Measurements from ENCODE around the gene PIGN. TPM values are rescaled to one million over a fixed set of nuclear protein-coding genes. Genes with fewer than 3 reads are reported as not detected.

PIGN gene
- total RNA-seq, 2 experiments from 2014 or later = 29.0 to 29.4 TPM

DNA sequence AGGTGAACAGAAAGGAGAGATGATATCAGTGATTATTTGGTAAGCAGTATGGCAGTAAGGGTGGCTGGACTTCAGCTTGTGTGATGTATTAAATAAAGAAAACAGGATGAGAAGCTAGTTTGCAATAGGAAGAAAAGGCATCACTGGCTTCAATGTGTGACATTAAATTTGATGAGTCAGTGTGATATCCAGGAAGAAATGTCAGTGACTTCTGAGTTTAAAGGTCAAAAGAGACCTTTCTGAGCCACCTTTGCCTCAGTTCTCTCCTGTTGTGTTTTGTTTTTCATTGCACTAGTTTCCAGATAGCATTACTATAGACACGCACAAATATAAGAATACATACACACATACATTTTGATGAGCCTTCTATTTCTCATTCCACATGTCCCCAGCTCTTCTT is 105.6 kb downstream of the PIGN start:
- Mint-ChIP-seq H3K4me3 (no peak overlapping the region), H3K27me3 (no peaks in the 10 kb centered on the region), H3K36me3 (ENCODE audit: low read depth) (peaks cover 13% of the 10 kb centered on the region), H3K9me3 (ENCODE audit: low read depth) (no peaks in the 10 kb centered on the region), H3K4me1 (peaks cover 5% of the 10 kb centered on the region), H3K27ac (no peak overlapping the region)
- CTCF ChIA-PET = no interaction called here
- no peak for DNase-seq
- intact Hi-C loops (cut with DNase I, micrococcal nuclease) = no loop called here
- ATAC-seq = no peak
- POLR2A ChIA-PET = no interaction called here

DNA sequence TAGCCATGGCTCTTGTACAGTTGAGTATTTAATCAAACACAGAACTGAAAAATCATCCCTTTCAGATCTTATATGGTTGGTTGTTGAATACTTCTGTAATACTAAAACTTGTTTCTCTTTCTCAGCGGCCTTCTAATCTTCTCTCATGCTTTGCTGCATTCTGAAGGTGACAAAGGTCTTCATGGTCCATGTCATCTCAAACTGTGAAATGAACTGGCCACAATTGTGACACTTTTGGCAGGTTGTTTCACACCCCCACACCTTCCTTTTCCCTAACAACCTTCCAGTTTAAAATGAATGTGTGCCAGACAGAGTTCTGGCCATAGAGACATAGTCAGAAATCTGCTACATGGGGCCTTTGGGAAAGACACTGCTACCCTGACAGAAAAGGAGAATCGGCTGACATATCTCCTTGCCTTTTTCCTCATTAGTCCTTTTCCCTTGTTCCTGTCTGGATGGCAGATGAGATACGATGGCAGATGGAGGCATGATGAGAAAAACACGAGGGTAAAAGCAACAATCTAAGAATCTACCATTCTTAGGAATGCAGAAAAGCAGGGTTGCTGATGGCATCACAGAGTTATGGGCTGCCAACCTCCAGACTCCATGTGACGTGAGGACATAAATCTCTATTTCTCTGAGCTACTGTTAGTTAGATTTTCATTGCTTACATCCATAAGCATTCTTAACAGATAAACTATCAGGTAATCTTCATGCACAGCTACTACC is 106.5 kb downstream of the PIGN start:
- H3K27ac Mint-ChIP-seq = no peak overlapping the region
- ATAC-seq (no peak), DNase-seq (no peak)
- peaks cover 7% of the 10 kb centered on the region for H3K36me3 Mint-ChIP-seq (ENCODE audit: low read depth)
- no peaks in the 10 kb centered on the region for H3K9me3 Mint-ChIP-seq (ENCODE audit: low read depth)
- H3K4me3 Mint-ChIP-seq = no peak overlapping the region
- peaks cover 5% of the 10 kb centered on the region for H3K4me1 Mint-ChIP-seq
- intact Hi-C loops (cut with DNase I, micrococcal nuclease) = no loop called here
- ChIA-PET POLR2A (no interaction called here), CTCF (interaction anchor here (0.7 kb wide), 1 partner anchor 8 kb away, joined by 4 read pairs; no protein-coding TSS in a partner anchor)
- no peaks in the 10 kb centered on the region for H3K27me3 Mint-ChIP-seq

GRCh38 chr18:62073461-62074281 is 113.2 kb downstream of the PIGN start:
- intact Hi-C loops (cut with DNase I, micrococcal nuclease) = no loop called here
- H3K9me3 Mint-ChIP-seq (ENCODE audit: low read depth) = peaks cover 2% of the 10 kb centered on the region
- DNase-seq (no peak), ATAC-seq (no peak)
- POLR2A ChIA-PET = no interaction called here
- peaks cover 11% of the 10 kb centered on the region for H3K36me3 Mint-ChIP-seq (ENCODE audit: low read depth)
- H3K4me3 Mint-ChIP-seq = no peak overlapping the region
- H3K4me1 Mint-ChIP-seq = no peaks in the 10 kb centered on the region
- no peaks in the 10 kb centered on the region for H3K27me3 Mint-ChIP-seq
- H3K27ac Mint-ChIP-seq = no peak overlapping the region
- CTCF ChIA-PET = interaction anchor here (0.7 to 1.4 kb wide), 2 partner anchors 57 to 856 kb away, joined by 3 read pairs; no protein-coding TSS in a partner anchor

GRCh38 chr18:62072370-62072769 is 114.5 kb downstream of the PIGN start:
- DNase-seq = no peak
- Mint-ChIP-seq H3K9me3 (ENCODE audit: low read depth) (peaks cover 5% of the 10 kb centered on the region), H3K4me3 (no peak overlapping the region), H3K27ac (no peak overlapping the region), H3K4me1 (no peaks in the 10 kb centered on the region), H3K36me3 (ENCODE audit: low read depth) (peaks cover 22% of the 10 kb centered on the region), H3K27me3 (no peaks in the 10 kb centered on the region)
- no peak for ATAC-seq
- ChIA-PET CTCF (interaction anchor here (0.7 to 1.2 kb wide), 2 partner anchors 10 to 58 kb away, joined by 3 read pairs; no protein-coding TSS in a partner anchor), POLR2A (no interaction called here)
- intact Hi-C loops (cut with DNase I, micrococcal nuclease) = no loop called here

DNA sequence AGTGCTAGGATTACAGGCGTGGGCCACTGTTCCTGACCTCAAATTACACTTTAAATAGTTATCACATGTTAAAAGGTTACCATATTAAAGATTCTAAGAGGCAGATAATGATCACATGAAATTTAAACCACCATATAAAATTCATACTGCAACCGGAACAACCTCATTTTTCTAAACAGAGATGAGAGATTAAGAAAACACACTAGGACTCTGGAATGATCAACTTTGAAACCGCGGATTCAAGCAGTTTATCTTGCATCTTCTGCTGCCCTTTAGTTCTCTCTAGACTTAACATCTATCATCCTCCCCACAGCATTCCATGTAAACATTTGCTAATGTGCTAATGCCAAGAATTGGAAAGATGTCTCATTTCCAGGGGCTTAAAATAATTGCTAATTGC is 115.8 kb downstream of the PIGN start:
- Mint-ChIP-seq H3K4me3 (no peak overlapping the region), H3K27ac (no peak overlapping the region), H3K27me3 (no peaks in the 10 kb centered on the region), H3K9me3 (ENCODE audit: low read depth) (peaks cover 5% of the 10 kb centered on the region), H3K4me1 (no peaks in the 10 kb centered on the region), H3K36me3 (ENCODE audit: low read depth) (peaks cover 22% of the 10 kb centered on the region)
- ATAC-seq = no peak
- DNase-seq = no peak
- ChIA-PET POLR2A (no interaction called here), CTCF (no interaction called here)
- intact Hi-C loops (cut with DNase I, micrococcal nuclease) = no loop called here

DNA sequence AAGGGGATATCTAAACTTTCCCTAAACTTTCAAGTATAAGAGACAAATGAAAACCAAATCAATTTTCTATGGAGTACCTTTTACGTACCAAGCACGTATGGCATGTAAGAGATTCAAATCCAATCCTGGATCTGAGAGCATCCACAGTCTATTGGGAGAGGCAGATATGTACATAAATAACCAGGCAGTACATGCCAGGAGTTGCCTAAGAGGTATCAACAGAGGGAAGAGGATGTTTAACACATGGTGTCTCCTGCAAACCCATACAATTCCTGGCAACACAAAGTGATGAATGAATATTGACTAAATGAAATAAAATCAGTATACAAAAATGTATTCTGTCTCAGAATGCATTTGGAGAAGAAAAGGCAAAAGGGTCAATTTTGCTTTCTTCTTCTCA is 116.6 kb downstream of the PIGN start:
- Mint-ChIP-seq H3K9me3 (ENCODE audit: low read depth) (peaks cover 5% of the 10 kb centered on the region), H3K4me3 (no peak overlapping the region), H3K4me1 (no peaks in the 10 kb centered on the region), H3K27ac (no peak overlapping the region), H3K36me3 (ENCODE audit: low read depth) (peaks cover 22% of the 10 kb centered on the region), H3K27me3 (no peaks in the 10 kb centered on the region)
- no peak for ATAC-seq
- CTCF ChIA-PET = no interaction called here
- no peak for DNase-seq
- intact Hi-C loops (cut with DNase I, micrococcal nuclease) = no loop called here
- POLR2A ChIA-PET = no interaction called here

DNA sequence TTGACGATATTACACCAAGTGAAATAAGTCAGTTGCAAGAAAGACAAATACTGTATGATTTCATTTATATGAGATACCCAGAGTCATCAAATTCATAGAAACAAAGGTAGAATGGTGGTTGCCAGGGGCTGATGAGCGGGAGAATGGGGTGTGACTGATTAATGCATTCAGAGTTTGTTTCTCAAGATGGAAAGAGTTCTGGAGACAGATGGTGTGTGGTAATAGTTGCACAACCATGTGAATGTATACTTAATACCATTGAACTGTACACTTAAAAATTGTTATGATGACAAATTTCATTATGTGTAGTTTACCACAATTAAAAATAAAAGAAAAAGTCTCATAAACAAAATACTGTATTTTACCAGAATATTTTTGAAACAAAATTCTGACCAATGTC is 117.3 kb downstream of the PIGN start:
- ChIA-PET CTCF (no interaction called here), POLR2A (no interaction called here)
- intact Hi-C loops (cut with DNase I, micrococcal nuclease) = no loop called here
- Mint-ChIP-seq H3K4me1 (no peaks in the 10 kb centered on the region), H3K27ac (no peak overlapping the region), H3K9me3 (ENCODE audit: low read depth) (peaks cover 5% of the 10 kb centered on the region), H3K36me3 (ENCODE audit: low read depth) (peaks cover 24% of the 10 kb centered on the region), H3K4me3 (no peak overlapping the region), H3K27me3 (no peaks in the 10 kb centered on the region)
- ATAC-seq (no peak), DNase-seq (no peak)

GRCh38 chr18:62066102-62066818 is 120.6 kb downstream of the PIGN start:
- Mint-ChIP-seq H3K9me3 (ENCODE audit: low read depth) (peaks cover 5% of the 10 kb centered on the region), H3K36me3 (ENCODE audit: low read depth) (peaks cover 26% of the 10 kb centered on the region), H3K4me3 (no peak overlapping the region), H3K4me1 (no peaks in the 10 kb centered on the region), H3K27me3 (no peaks in the 10 kb centered on the region), H3K27ac (no peak overlapping the region)
- intact Hi-C loops (cut with DNase I, micrococcal nuclease) = no loop called here
- CTCF ChIA-PET = interaction anchor here (0.7 kb wide), 1 partner anchor 820 kb away, joined by 3 read pairs; no protein-coding TSS in a partner anchor
- POLR2A ChIA-PET = no interaction called here
- no peak for DNase-seq
- ATAC-seq = no peak

DNA sequence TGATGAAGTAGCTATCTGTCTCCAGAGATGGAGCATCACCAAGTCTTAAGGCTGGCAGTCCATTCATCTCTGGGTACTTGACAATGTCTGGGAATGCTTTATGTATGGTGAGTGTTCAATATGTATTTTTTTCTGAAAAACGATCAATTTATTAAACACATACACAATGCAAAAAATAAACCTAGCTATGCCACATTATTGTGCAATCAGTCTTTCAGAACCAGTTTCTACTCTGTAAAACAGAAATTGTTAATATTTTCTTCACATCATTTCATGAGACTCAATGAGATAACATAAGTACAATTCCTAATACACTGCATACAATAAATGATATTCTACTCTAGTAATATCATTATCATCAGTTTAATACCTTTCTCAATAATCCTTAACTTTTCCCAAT is 122.5 kb downstream of the PIGN start:
- Mint-ChIP-seq H3K4me3 (no peak overlapping the region), H3K27ac (no peak overlapping the region), H3K36me3 (ENCODE audit: low read depth) (peaks cover 33% of the 10 kb centered on the region), H3K4me1 (no peaks in the 10 kb centered on the region), H3K9me3 (ENCODE audit: low read depth) (peaks cover 6% of the 10 kb centered on the region), H3K27me3 (no peaks in the 10 kb centered on the region)
- ChIA-PET CTCF (no interaction called here), POLR2A (no interaction called here)
- ATAC-seq (no peak), DNase-seq (no peak)
- intact Hi-C loops (cut with DNase I, micrococcal nuclease) = no loop called here

- intact Hi-C loops (cut with DNase I, micrococcal nuclease) = no loop called here
- H3K36me3 Mint-ChIP-seq (ENCODE audit: low read depth) = peaks cover 25% of the 10 kb centered on the region
- no peak overlapping the region for H3K27ac Mint-ChIP-seq
- DNase-seq = no peak
- CTCF ChIA-PET = interaction anchor here (0.9 kb wide), 1 partner anchor 11 kb away, joined by 3 read pairs; no protein-coding TSS in a partner anchor
- no peak overlapping the region for H3K4me3 Mint-ChIP-seq
- no peaks in the 10 kb centered on the region for H3K27me3 Mint-ChIP-seq
- peaks cover 1% of the 10 kb centered on the region for H3K9me3 Mint-ChIP-seq (ENCODE audit: low read depth)
- no peak for ATAC-seq
- no peaks in the 10 kb centered on the region for H3K4me1 Mint-ChIP-seq
- POLR2A ChIA-PET = no interaction called here
Measured at GRCh38 chr18:62061821-62062478, 124.9 kb downstream of the PIGN start.

GRCh38 chr18:62060820-62061219 is 126.0 kb downstream of the PIGN start:
- no peak for ATAC-seq
- DNase-seq = no peak
- H3K27ac Mint-ChIP-seq = no peak overlapping the region
- intact Hi-C loops (cut with DNase I, micrococcal nuclease) = no loop called here
- ChIA-PET POLR2A (no interaction called here), CTCF (interaction anchor here (1.3 kb wide), 1 partner anchor 16 kb away, joined by 3 read pairs; no protein-coding TSS in a partner anchor)
- H3K27me3 Mint-ChIP-seq = no peaks in the 10 kb centered on the region
- peaks cover 25% of the 10 kb centered on the region for H3K36me3 Mint-ChIP-seq (ENCODE audit: low read depth)
- H3K9me3 Mint-ChIP-seq (ENCODE audit: low read depth) = peaks cover 1% of the 10 kb centered on the region
- no peaks in the 10 kb centered on the region for H3K4me1 Mint-ChIP-seq
- H3K4me3 Mint-ChIP-seq = no peak overlapping the region

Data from activated CD4-positive, alpha-beta T cell treated with anti-CD3 and anti-CD28 coated beads for 36 hours (primary cell).